Liver (tissue), 9 donors: ENCODE results near the gene GFOD2. TPM values are rescaled to one million over a fixed set of nuclear protein-coding genes. Genes with fewer than 3 reads are reported as not detected.

Experiments used
- DNase-seq: peaks from one replicate; pipeline ENCODE4 v3.0.0-alpha.2; 2017; ENCODE audit warnings: low spot score
- H3K27ac ChIP-seq, 2 donors: one replicate each; pipeline ENCODE4 v1.7.0; 2013; ENCODE audit warnings: inconsistent platforms in 2 of 2, low read length in 2 of 2, control low read depth in 1 of 2, low read depth in 1 of 2, mild to moderate bottlenecking in 1 of 2
- H3K27me3 ChIP-seq, 4 donors: one replicate each; pipeline versions ENCODE4 v1.6.1 to v1.7.0; 2013; ENCODE audit warnings: low read length in 3 of 4, inconsistent platforms in 1 of 4, mild to moderate bottlenecking in 1 of 4, moderate library complexity in 1 of 4; ENCODE audit not compliant: control insufficient read depth in 4 of 4, insufficient read depth in 4 of 4
- H3K36me3 ChIP-seq, 4 donors: one replicate each; pipeline versions ENCODE4 v1.6.1 to v1.7.0; 2013; ENCODE audit warnings: low read length in 3 of 4, mild to moderate bottlenecking in 3 of 4, low read depth in 1 of 4, moderate library complexity in 1 of 4; ENCODE audit not compliant: control insufficient read depth in 4 of 4, insufficient read depth in 3 of 4
- H3K4me1 ChIP-seq, 4 donors: one replicate each; pipeline versions ENCODE4 v1.6.1 to v1.7.0; 2013; ENCODE audit warnings: low read length in 3 of 4, mild to moderate bottlenecking in 3 of 4, moderate library complexity in 1 of 4; ENCODE audit not compliant: control insufficient read depth in 4 of 4, insufficient read depth in 4 of 4
- H3K4me3 ChIP-seq, 3 donors: one replicate each; pipeline versions ENCODE4 v1.6.1 to v1.7.0; 2013; ENCODE audit warnings: low read length in 3 of 3, control low read depth in 1 of 3, low read depth in 1 of 3, mild to moderate bottlenecking in 1 of 3
- H3K9ac ChIP-seq, 2 donors: one replicate each; pipeline ENCODE4 v1.7.0; 2013; ENCODE audit warnings: low read length in 2 of 2, mild to moderate bottlenecking in 2 of 2, moderate library complexity in 2 of 2, control low read depth in 1 of 2, low read depth in 1 of 2
- H3K9me3 ChIP-seq, 4 donors: one replicate each; pipeline versions ENCODE4 v1.6.1 to v1.7.0; 2013; ENCODE audit warnings: low read length in 3 of 4; ENCODE audit not compliant: control insufficient read depth in 4 of 4
- ATF3 ChIP-seq: IDR thresholded peaks from 2 replicates; pipeline ENCODE4 v1.6.1; 2016; ENCODE audit warnings: antibody characterized with exemption
- CTCF ChIP-seq: fragments of 150-350 bp; IDR thresholded peaks from 2 replicates; pipeline ENCODE4 v1.5.1; 2017; ENCODE audit warnings: improper control_type of control experiment, low read depth, low read length; ENCODE audit not compliant: missing input control
- EGR1 ChIP-seq, 2 donors: IDR thresholded peaks; 2 replicates each; pipeline ENCODE4 v1.6.1; 2016 to 2018; ENCODE audit warnings: antibody characterized with exemption in 2 of 2, low read depth in 2 of 2
- FOXA1 ChIP-seq: IDR thresholded peaks from 2 replicates; pipeline ENCODE4 v1.6.1; 2016; ENCODE audit warnings: antibody characterized with exemption
- FOXA2 ChIP-seq: IDR thresholded peaks from 2 replicates; pipeline ENCODE4 v1.6.1; 2016; ENCODE audit warnings: antibody characterized with exemption
- GABPA ChIP-seq, 2 donors: IDR thresholded peaks in 1 of 2; conservative IDR thresholded peaks in 1 of 2; 2 replicates each; pipeline ENCODE4 v1.6.1; 2016; ENCODE audit warnings: antibody characterized with exemption in 2 of 2, mild to moderate bottlenecking in 1 of 2, moderate library complexity in 1 of 2
- HNF4A ChIP-seq, 2 donors: conservative IDR thresholded peaks; 2 replicates each; pipeline ENCODE4 v1.6.1; 2016; ENCODE audit warnings: antibody characterized with exemption in 2 of 2, mild to moderate bottlenecking in 2 of 2
- HNF4G ChIP-seq: IDR thresholded peaks from 2 replicates; pipeline ENCODE4 v1.6.1; 2016; ENCODE audit warnings: antibody characterized with exemption
- JUND ChIP-seq, 2 donors: IDR thresholded peaks; 2 replicates each; pipeline ENCODE4 v1.6.1; 2016; ENCODE audit warnings: antibody characterized with exemption in 2 of 2
- MAX ChIP-seq: IDR thresholded peaks from 2 replicates; pipeline ENCODE4 v1.6.1; 2016; ENCODE audit warnings: antibody characterized with exemption
- NR2F2 ChIP-seq: IDR thresholded peaks from 2 replicates; pipeline ENCODE4 v1.6.1; 2016; ENCODE audit warnings: antibody characterized with exemption
- RAD21 ChIP-seq, 2 donors: IDR thresholded peaks; 2 replicates each; pipeline ENCODE4 v1.6.1; 2016; ENCODE audit warnings: antibody characterized with exemption in 2 of 2, mild to moderate bottlenecking in 2 of 2
- REST ChIP-seq: IDR thresholded peaks from 2 replicates; pipeline ENCODE4 v1.6.1; 2016; ENCODE audit warnings: antibody characterized with exemption, mild to moderate bottlenecking
- RXRA ChIP-seq, 2 donors: IDR thresholded peaks; 2 replicates each; pipeline ENCODE4 v1.6.1; 2017 to 2018; ENCODE audit warnings: antibody characterized with exemption in 2 of 2, mild to moderate bottlenecking in 1 of 2
- SP1 ChIP-seq: IDR thresholded peaks from 2 replicates; pipeline ENCODE4 v1.6.1; 2018; ENCODE audit warnings: antibody characterized with exemption, mild to moderate bottlenecking
- TAF1 ChIP-seq: conservative IDR thresholded peaks from 2 replicates; pipeline ENCODE4 v1.6.1; 2016; ENCODE audit warnings: antibody characterized with exemption, mild to moderate bottlenecking
- YY1 ChIP-seq: IDR thresholded peaks from 2 replicates; pipeline ENCODE4 v1.6.1; 2016; ENCODE audit warnings: antibody characterized with exemption, mild to moderate bottlenecking
- ZBTB33 ChIP-seq: IDR thresholded peaks from 2 replicates; pipeline ENCODE4 v1.6.1; 2016; ENCODE audit warnings: antibody characterized with exemption
- WGBS: extraction: QIAGEN DNeasy Blood & Tissue Kit; methylation state at CpG from one replicate; pipeline ENCODE4 v1.1.7; 2013; 5-methylcytosine and 5-hydroxymethylcytosine counted together
- polyA plus RNA-seq, 2 donors: library from polyadenylated mRNA; stranded (reverse) in 1 of 2; unstranded in 1 of 2; fragments of 200-250 nt in 1 of 2; fragments of >200 nt in 1 of 2; fragmentation: Nextera tagmentation in 1 of 2; extraction: Ambion mirVana in 1 of 2; gene quantifications; one replicate each; pipeline versions ENCODE4 v1.2.1 to v1.2.3, GENCODE V29; 2013 to 2015
- total RNA-seq, 2 donors: library from RNA; depleted of rRNA; stranded (reverse); fragments of >200 nt; gene quantifications; one replicate each; pipeline ENCODE4 v1.2.3, GENCODE V29; 2014
- donor health status: healthy.
- donor health status: healthy.
- donor health status: healthy.
- donor health status: healthy.
- donor health status: healthy.

GFOD2 gene
- total and polyA plus RNA-seq, 4 donors = 12.7 to 48.8 (median 28.9) TPM

- 69% methylated on average over 5 of the region's 5 CpGs for WGBS
- no peak overlapping the region for H3K27ac ChIP-seq
- TF ChIP-seq FOXA2 = no peak
- no peak for TF ChIP-seq TAF1
- no peak for TF ChIP-seq YY1
- TF ChIP-seq HNF4G = no peak
- no peak for TF ChIP-seq FOXA1
- no peak for TF ChIP-seq HNF4A (conservative IDR thresholded peaks at IDR 0.05)
- no peak for TF ChIP-seq SP1
These were observed 15.0 kb downstream of the GFOD2 start for GRCh38 chr16:67704110-67704509.

GRCh38 chr16:67703626-67704025, 15.5 kb downstream of the GFOD2 start:
- no peak for DNase-seq
- Histone ChIP-seq H3K27ac (peak overlapping the region; percentile 3 to 28), H3K9me3 (no peaks in the 10 kb centered on the region), H3K4me3 (no peak overlapping the region), H3K4me1 (peaks cover 0 to 15% (median 8%) of the 10 kb centered on the region in 4 donors), H3K9ac (no peak overlapping the region), H3K27me3 (no peaks in the 10 kb centered on the region), H3K36me3 (peaks cover 0 to 2% (median under 1%) of the 10 kb centered on the region in 4 donors)
- WGBS = 87% methylated on average over 2 of the region's 2 CpGs
- TF ChIP-seq REST (no peak), SP1 (no peak), EGR1 (IDR thresholded peaks at IDR 0.05; ENCODE audit: low read depth in 2 of 2) (no peak), HNF4G (no peak), MAX (no peak), ZBTB33 (no peak), FOXA2 (no peak), CTCF (no peak), JUND (IDR thresholded peaks at IDR 0.05) (no peak), TAF1 (no peak), YY1 (no peak), HNF4A (conservative IDR thresholded peaks at IDR 0.05) (no peak), GABPA (IDR thresholded peaks at IDR 0.05 in 1 of 2, conservative IDR thresholded peaks at IDR 0.05 in 1 of 2) (no peak), RAD21 (IDR thresholded peaks at IDR 0.05) (no peak), ATF3 (no peak), NR2F2 (no peak), RXRA (IDR thresholded peaks at IDR 0.05) (no peak), FOXA1 (no peak)

More at GRCh38 chr16:67704110-67704509, 15.0 kb downstream of the GFOD2 start:
- Histone ChIP-seq H3K27me3 (no peaks in the 10 kb centered on the region), H3K9ac (no peak overlapping the region), H3K4me1 (peaks cover 2 to 20% (median 7%) of the 10 kb centered on the region in 4 donors), H3K9me3 (no peaks in the 10 kb centered on the region), H3K36me3 (peaks cover 0 to 2% (median under 1%) of the 10 kb centered on the region in 4 donors), H3K4me3 (no peak overlapping the region)
- no peak for DNase-seq
